Right lobe of liver (tissue), 6 donors: ENCODE data around the gene OLR1. TPM values are rescaled to one million over a fixed set of nuclear protein-coding genes. Genes with fewer than 3 reads are reported as not detected.

Experiments
- ATAC-seq, 4 donors: fragments of 200-7000 bp; cut with Tn5 transposase; one replicate each; pipeline ENCODE4 v1.9.1; 2020; ENCODE audit warnings: mild to moderate bottlenecking in 4 of 4, moderate library complexity in 4 of 4
- DNase-seq, 3 donors: peaks; one replicate each; pipeline ENCODE4 v3.0.0-alpha.2; 2020
- H3K27ac ChIP-seq, 3 donors: fragments of 200-600 bp; one replicate each; pipeline ENCODE4 v1.8.0; 2022
- H3K27me3 ChIP-seq, 2 donors: fragments of 200-600 bp; one replicate each; pipeline ENCODE4 v1.8.0; 2022
- H3K36me3 ChIP-seq, 4 donors: fragments of 200-600 bp; sonication (generic) in 1 of 4; one replicate each; pipeline versions ENCODE4 v1.5.1 to v1.8.0; 2017 to 2022; ENCODE audit warnings: control low read depth in 1 of 4
- H3K4me1 ChIP-seq, 4 donors: fragments of 200-600 bp; sonication (generic) in 1 of 4; one replicate each; pipeline versions ENCODE4 v1.5.1 to v1.8.0; 2017 to 2022; ENCODE audit warnings: control low read depth in 1 of 4
- H3K4me3 ChIP-seq, 3 donors: fragments of 200-600 bp; one replicate each; pipeline ENCODE4 v1.8.0; 2022
- H3K9me3 ChIP-seq, 4 donors: fragments of 200-600 bp; sonication (generic) in 1 of 4; one replicate each; pipeline versions ENCODE4 v1.5.1 to v1.8.0; 2017 to 2022; ENCODE audit warnings: control low read depth in 1 of 4
- CTCF ChIP-seq, 4 donors: fragments of 200-600 bp in 3 of 4; fragments of 450-650 bp in 1 of 4; IDR thresholded peaks; one replicate each; pipeline versions ENCODE4 v1.5.1 to v1.8.0; 2016 to 2022; ENCODE audit warnings: antibody characterized with exemption in 4 of 4, mild to moderate bottlenecking in 2 of 4
- POLR2A ChIP-seq: fragments of 450-650 bp; IDR thresholded peaks from one replicate; pipeline ENCODE4 v1.6.1; 2017; ENCODE audit warnings: antibody characterized with exemption, mild to moderate bottlenecking
- WGBS: methylation state at CpG from one replicate; pipeline ENCODE4 v1.1.6; 2018; ENCODE audit warnings: low coverage, low lambda C conversion rate; ENCODE audit not compliant: insufficient coverage; ENCODE audit errors: missing lambda C conversion rate; 5-methylcytosine and 5-hydroxymethylcytosine counted together
- intact Hi-C, 2 donors: fragments of 100-400 bp; cut with DNase I; formaldehyde crosslinking; loops; one replicate each; pipeline versions ENCODE4 v1.11.2 to v1.14.1; 2022
- total RNA-seq, 6 experiments: library from RNA; depleted of rRNA in 2 of 6; stranded (reverse); fragments of >200 nt in 2 of 6; fragmentation: NEBNext Ultra II Directional in 3 of 6; extraction: Animal tissue kit (Norgen Biotek cat#: 25700) in 3 of 6; gene quantifications; one replicate each; pipeline versions ENCODE4 v1.1.0 to v1.2.4, GENCODE V29; 2016 to 2023
- donor health status: DM: no; HTN: yes; CAD: no.
- donor health status: DM: no; HTN: no; CAD: no.
- donor health status: DM: no; HTN: no; CAD: no.
- donor health status: DM: no; HTN: yes; CAD: no.
- donor health status: DM: no; HTN: yes; CAD: no.

Gene OLR1
- total RNA-seq, 6 experiments from 2014 or later = 0.23 to 3.9 (median 0.77) TPM; not detected in 2

GRCh38 chr12:10153271-10154144 lies 18.4 kb downstream of the OLR1 start:
- WGBS = 3% methylated on average over 34 of the region's 46 CpGs
- DNase-seq = peak; percentile 74 to 77 (median 76)
- H3K27me3 ChIP-seq = no peaks in the 10 kb centered on the region
- H3K27ac ChIP-seq = peak overlapping the region; percentile 75 to 80 (median 79)
- no peaks in the 10 kb centered on the region for H3K9me3 ChIP-seq
- intact Hi-C loops = loop anchor here in 1 of 2 donors (5.0 kb wide), 1 partner anchor 34 kb away; no protein-coding TSS in a partner anchor
- peak; percentile 96 to 97 (median 97) for ATAC-seq
- TF ChIP-seq POLR2A = peak; percentile 41
- peak; percentile 75 to 86 (median 79) for TF ChIP-seq CTCF (IDR thresholded peaks at IDR 0.05)
- no peaks in the 10 kb centered on the region for H3K36me3 ChIP-seq
- peak overlapping the region; percentile 46 to 60 (median 59) for H3K4me3 ChIP-seq
- H3K4me1 ChIP-seq = no peaks in the 10 kb centered on the region

GRCh38 chr12:10151621-10152020 lies 20.3 kb downstream of the OLR1 start:
- intact Hi-C loops = loop anchor here in 1 of 2 donors (5.0 kb wide), 1 partner anchor 36 kb away; no protein-coding TSS in a partner anchor
- no peak for DNase-seq

GRCh38 chr12:10147714-10148403 lies 24.1 kb downstream of the OLR1 start:
- Histone ChIP-seq H3K27ac (no peak overlapping the region), H3K4me1 (no peaks in the 10 kb centered on the region), H3K4me3 (no peak overlapping the region), H3K36me3 (no peaks in the 10 kb centered on the region), H3K9me3 (no peaks in the 10 kb centered on the region), H3K27me3 (no peaks in the 10 kb centered on the region)
- TF ChIP-seq CTCF (IDR thresholded peaks at IDR 0.05) (no peak), POLR2A (no peak)
- WGBS = 81% methylated on average over 5 of the region's 5 CpGs
- no peak for DNase-seq
- ATAC-seq = no peak
- intact Hi-C loops = no loop called here

More at GRCh38 chr12:10151621-10152020, 20.3 kb downstream of the OLR1 start:
- no peak for TF ChIP-seq POLR2A
- no peak for TF ChIP-seq CTCF (IDR thresholded peaks at IDR 0.05)
- Histone ChIP-seq H3K27ac (no peak overlapping the region), H3K4me3 (no peak overlapping the region), H3K4me1 (no peaks in the 10 kb centered on the region), H3K27me3 (no peaks in the 10 kb centered on the region), H3K9me3 (no peaks in the 10 kb centered on the region), H3K36me3 (no peaks in the 10 kb centered on the region)
- WGBS = 45% methylated on average over 2 of the region's 2 CpGs
- no peak for ATAC-seq

GRCh38 chr12:10142976-10143589 lies 28.8 kb downstream of the OLR1 start:
- Histone ChIP-seq H3K27me3 (no peaks in the 10 kb centered on the region), H3K27ac (no peak overlapping the region), H3K36me3 (no peaks in the 10 kb centered on the region), H3K9me3 (no peaks in the 10 kb centered on the region), H3K4me3 (no peak overlapping the region), H3K4me1 (no peaks in the 10 kb centered on the region)
- TF ChIP-seq CTCF (IDR thresholded peaks at IDR 0.05) (no peak), POLR2A (no peak)
- DNase-seq = no peak
- intact Hi-C loops = no loop called here
- peak in 3 of 4 donors; percentile 38 to 50 (median 44) for ATAC-seq
- whole genome bisulfite sequencing = 0% methylated on average over 1 of the region's 1 CpG
